Activated T-cell treated with anti-CD3 and anti-CD28 coated beads for 1 hour (primary cell): ENCODE data around the gene CXCL13.
"Not testable (repeated sequence)": the region's sequence is repeated elsewhere in the genome, so short reads cannot be mapped to it uniquely, and the experiment has no call there.

Source experiments
- DNase-seq: peaks from one replicate; pipeline ENCODE4 v3.0.0-alpha.2; 2020; ENCODE audit warnings: low read depth

CXCL13 gene

DNA sequence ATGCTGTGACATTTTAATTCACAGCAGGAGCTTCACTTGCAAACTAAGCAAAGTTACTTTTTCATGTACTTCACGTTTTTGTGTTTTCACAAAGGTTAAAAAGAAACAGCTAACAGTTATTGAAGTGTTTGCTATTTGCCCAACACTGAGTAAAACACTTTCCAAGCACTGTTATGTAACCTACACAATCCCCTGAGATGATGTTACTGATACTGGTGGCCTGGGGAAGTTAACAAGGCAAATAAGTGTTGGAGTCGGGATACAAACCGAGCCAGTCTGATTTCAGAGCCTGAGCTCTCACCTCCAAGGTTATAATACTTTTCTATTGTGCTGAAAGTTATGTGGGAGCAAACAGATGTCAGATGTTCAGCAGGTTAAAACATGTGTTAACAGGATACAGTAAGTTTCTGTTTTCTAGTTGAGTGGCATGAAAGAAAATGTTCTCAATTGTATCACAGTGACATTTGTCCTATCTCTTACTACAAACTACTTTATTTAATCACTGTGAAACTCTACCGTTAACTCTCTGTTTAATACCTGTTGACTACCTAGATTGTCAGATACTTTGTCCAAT lies 3.9 kb upstream of the CXCL13 start:
- DNase-seq = no peak

DNA sequence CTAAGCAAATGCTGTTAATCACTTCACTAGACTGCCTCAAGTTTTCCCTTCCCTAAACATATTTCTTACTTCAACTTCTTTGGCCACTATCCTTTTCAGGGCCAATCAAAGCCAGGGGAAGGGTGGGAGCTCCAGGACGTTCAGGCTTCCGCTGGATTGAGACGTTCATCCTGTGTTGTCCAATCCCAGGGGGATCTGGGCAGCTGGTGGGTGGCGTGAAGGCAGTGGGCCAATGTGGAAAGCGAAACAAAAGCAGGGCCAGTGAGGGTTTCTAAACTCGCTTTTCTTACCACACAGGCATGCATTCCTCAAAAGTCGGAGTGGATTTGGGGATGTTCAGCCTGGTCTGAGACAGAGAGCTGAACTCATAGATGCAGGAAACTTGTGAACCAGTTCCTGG lies 7.6 kb downstream of the CXCL13 start:
- no peak for DNase-seq

- no peak for DNase-seq
Observed at GRCh38 chr4:77615153-77615552, 9.5 kb downstream of the CXCL13 start.

GRCh38 chr4:77617203-77617602 lies 11.6 kb downstream of the CXCL13 start:
- DNase-seq = no peak

DNA sequence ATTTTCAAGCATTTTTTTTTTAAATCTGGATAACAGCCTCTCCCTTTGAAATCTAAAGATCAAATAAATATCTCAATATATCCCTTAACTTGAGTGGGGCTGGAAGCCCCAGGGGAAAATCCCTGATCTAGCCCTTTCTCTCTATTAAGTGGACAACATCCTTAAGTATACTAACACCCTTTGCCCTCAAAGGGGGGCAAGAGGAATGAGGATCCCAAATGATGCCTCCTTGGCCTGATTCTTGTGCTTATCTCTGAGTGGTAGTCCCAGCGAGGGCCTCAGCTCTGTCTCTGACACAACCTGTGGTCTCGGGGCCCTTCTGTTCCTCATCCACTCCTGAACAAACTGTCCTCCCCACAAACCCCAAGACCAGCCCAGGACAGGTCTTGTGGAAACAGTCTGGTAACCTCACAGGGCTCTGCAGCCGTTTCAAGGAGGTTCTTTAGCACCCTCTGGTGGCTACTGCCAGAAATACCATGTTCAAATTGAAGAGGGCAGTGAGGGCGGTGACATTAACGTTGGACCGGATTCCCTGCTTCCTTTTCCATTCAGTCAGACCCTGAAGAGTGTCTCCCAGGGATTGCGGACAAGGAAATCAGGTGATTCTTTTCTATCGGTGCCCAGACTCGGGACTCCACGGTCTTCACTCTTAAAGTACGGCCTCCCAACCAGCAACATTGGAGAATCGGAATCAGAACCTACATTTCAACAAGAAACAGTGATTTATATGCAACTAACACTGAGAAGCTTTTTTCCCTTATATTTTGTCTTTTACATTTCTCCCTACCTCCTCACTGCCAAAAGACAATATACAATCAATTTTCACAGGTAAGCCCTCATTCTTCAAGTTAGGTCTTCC lies 13.0 kb downstream of the CXCL13 start:
- peak; percentile 34 for DNase-seq

GRCh38 chr4:77619408-77619807 lies 13.8 kb downstream of the CXCL13 start:
- DNase-seq = no peak

DNA sequence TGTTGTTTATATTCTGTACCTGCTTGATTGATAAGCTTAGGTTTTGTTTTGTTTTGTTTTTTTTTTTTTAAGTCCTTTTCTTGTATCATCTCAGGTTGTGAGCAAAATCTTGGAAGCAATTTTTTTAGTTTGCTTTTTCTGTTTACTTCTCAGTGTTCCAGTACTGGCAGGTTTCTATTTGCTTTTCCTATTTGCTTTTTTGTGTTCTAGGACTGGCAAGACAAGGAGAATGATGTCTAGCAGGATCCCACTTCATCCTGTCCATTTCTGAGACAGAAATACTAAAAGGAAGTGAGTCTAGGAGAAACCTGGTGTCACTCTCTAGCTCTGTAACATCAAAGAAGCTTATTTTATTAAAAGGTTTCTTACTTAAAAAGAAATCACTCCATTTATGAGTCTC lies 15.6 kb downstream of the CXCL13 start:
- no peak for DNase-seq

- no peak for DNase-seq
Observed at GRCh38 chr4:77623091-77623490, 17.5 kb downstream of the CXCL13 start.

GRCh38 chr4:77624213-77624612 lies 18.6 kb downstream of the CXCL13 start:
- no peak for DNase-seq

- DNase-seq = no peak
Observed at GRCh38 chr4:77625485-77625884, 19.9 kb downstream of the CXCL13 start.

- DNase-seq = no peak
Observed at GRCh38 chr4:77629885-77630284, 24.3 kb downstream of the CXCL13 start.

DNA sequence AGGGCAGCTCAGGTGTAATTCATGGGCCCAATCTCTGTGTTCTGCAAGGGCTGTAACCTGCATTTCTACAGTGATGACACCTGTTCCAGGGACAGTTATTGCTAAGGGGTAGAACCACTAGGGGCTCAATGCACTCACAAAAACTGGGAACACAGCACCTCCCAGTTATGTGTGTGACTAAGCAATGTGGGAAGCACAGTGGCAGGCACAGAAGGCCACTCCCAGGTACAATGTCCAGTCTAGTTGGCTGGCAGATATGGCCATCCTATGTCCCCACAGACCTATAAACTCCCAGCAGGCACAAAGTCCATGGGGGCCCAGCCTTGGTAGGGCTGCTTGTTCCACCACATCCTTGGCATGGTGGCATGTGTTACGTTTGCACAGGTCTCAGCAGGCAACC lies 25.7 kb downstream of the CXCL13 start:
- DNase-seq = no peak

DNA sequence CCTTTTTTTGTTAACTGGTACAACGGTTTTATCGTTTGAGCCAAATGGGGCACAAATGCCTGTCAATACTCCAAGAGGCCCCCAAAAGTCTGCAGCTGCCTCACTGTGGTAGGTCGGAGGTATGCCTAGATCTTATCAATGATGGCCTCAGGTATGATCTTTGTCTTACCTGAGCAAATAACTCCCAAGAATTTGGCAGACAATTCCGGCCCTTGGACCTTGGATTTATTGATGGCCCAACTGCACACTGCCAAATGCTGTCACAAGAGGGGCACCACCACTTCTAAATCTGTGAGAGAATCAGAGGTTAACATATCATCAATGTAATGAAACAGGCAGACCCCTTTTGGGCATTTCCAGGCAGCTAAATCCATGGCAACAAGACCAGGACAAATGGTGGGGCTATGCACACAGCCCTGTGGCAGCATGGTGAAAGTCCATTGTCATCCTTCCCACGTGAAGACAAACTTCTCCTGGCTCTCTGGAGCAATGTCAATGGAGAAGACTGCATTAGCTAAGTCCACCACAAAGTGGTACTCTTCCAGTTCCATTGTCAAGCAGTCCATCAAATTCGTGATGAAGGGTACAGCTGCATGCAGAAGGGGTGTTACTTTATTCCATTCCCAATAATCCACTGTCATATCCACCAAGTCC lies 28.6 kb downstream of the CXCL13 start:
- DNase-seq = no peak

DNA sequence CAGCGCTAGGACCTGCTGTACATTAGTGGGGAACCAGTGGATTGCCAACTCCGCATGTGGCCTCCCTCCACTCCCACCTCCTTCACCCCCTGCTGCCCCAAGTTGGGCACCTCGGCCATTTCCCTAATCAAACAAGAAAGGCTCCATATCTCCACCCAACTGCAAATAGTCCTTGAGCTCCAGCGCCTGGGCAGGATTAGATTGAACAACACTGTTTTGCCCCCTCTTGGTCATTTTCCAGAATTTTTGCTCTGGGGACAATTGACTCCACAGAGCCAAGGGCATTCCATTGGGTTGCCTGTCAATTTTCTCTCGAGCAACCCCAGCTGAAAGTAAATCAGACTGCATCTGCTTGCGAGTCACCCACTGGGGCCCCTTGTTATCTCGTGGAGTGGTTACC lies 29.6 kb downstream of the CXCL13 start:
- no peak for DNase-seq

DNA sequence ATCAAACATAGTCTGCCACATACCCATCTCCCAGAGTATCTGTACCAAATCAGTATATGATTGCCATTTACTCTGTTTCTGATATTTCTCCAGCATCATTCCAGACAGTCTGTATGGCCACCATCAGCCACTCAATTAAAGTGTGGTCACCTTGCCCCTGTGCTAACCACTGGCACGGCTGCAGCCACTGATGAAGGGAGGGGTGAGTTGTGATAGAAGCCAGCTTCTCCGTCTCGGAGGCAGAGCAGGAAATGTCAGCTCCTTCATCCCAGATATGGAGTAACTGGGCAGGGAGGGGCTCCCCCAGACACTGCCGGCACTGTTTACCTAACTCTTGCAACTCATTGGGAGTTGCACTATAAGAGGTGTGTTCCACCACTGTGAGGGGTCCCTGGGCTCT lies 30.3 kb downstream of the CXCL13 start:
- no peak for DNase-seq

DNA sequence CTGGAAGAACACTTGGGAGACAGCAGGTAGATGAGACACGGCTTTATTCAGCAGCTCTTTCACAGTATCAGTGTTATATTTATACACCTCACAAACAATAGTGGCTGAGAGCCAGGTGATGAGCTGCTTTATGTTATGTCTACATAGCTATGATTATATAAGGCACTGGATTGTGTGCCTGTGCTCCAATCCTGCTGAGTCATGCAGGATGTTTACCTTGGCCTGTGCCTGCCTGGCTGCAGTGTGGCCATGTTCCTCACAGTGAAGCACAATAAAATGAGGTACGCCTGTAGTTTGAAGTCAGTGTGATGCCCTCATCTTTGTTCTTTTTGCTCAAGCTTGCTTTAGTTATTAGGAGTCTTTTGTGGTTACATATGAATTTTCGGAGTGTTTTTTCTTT lies 31.3 kb downstream of the CXCL13 start:
- no peak for DNase-seq

- DNase-seq = not testable (repeated sequence)
Observed at GRCh38 chr4:77644069-77644468, 38.4 kb downstream of the CXCL13 start.

DNA sequence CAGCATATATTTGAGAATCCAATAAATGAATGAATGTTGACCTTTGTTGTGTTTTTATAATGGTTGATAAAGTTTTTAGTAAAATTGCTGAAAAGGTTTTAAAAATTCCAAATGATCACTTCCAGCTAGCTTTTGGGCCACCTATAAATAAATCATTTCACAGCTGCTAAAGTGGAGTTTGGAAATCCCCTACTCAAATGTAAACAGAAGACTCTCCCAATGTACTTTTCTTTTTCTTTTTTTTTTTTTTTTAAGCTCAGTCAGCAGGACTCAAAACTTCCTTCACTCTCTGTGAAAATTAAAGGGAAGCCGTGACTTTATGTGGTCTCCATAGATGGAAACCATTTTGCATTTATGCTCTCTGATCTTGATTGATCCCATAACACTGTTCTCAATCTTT lies 45.2 kb downstream of the CXCL13 start:
- DNase-seq = no peak

GRCh38 chr4:77651820-77652219 lies 46.2 kb downstream of the CXCL13 start:
- DNase-seq = no peak

DNA sequence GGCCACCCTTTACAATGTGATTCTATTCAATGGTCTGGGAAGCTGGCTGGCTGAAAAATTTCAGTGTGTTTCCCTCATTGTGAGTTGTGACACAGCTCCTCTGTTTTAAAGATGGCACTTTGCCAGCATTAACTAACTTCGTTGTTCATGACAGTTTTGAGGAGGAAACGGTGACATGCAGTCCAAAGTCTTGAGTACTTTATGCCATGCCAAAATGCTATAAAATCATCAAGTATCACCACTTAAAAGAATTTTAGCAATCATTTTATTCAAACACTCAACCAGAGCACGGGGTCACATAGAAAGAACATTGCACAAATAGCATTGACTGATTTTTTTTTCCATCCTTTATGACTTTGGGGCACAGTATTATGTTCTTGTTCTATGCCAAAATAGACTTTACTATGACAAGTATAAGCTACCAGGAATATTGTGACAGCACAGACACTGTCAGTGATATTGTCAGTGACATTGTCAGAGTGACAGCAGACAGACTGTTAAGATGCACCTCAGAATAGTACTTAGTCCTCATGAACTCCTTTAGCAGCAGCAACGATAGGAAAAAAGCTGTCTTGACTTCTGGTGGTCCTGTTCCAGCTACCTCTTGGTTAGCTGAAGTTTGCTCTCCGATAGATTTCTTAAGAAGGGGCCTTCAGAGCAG lies 46.7 kb downstream of the CXCL13 start:
- DNase-seq = no peak

GRCh38 chr4:77653162-77653758 lies 47.6 kb downstream of the CXCL13 start:
- no peak for DNase-seq

- not testable (repeated sequence) for DNase-seq
Observed at GRCh38 chr4:77660318-77660717, 54.7 kb downstream of the CXCL13 start.
